ENCODE measurements around the gene ATP4A. TPM values are rescaled to one million over a fixed set of nuclear protein-coding genes. Genes with fewer than 3 reads are reported as not detected.
"Not testable (repeated sequence)": the region's sequence is repeated elsewhere in the genome, so short reads cannot be mapped to it uniquely, and the experiment has no call there.

Gene ATP4A
- not detected for polyA plus RNA-seq (ENCODE audit: insufficient read length)
- long read RNA-seq, donor 1: 0 reads
- long read RNA-seq, donor 2: 0 reads
- long read RNA-seq, donor 3: 0 reads
- long read RNA-seq, donor 4: 0 reads
- long read RNA-seq, donor 5: 0 reads
- long read RNA-seq, donor 6: 0 reads
- long read RNA-seq, donor 7: 0 reads
- long read RNA-seq, donor 8: 0 reads

DNA sequence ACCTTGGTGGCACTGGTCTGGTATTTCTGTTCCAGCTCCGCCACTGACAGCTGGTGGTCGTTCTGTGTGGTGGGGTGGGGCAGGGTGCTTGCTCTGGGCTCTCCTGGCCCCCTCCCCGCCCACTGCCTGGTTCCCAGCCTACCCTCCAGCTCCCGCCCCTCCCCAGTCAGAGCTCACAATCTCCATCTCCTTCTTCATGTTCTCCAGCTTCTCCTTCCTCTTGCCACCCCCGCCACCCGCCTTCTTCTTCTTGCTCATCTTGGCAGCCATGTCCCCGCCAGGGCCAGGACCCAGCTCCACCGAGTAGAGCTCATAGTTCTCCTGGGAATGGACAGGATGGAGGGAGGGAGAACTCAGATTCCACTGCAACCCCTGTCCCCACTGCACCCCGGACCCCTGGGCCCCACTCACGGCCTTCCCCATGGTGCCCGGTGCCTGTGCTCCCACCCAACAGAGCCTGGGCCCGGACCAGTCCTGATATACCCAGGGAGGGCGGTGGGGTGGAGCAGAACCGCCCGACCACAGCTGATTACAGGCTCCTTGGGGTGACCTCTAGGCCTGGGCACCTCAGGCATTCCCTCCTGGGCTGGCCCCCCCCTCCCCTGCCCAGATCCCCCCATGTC, at the start of gene ATP4A:
Gene ATP4A, minus strand, starts transcription at position 452 of the 623 bp plus-strand sequence. Its CDS starts 29 bp downstream, at position 423.
- DNase-seq: no peak

DNA sequence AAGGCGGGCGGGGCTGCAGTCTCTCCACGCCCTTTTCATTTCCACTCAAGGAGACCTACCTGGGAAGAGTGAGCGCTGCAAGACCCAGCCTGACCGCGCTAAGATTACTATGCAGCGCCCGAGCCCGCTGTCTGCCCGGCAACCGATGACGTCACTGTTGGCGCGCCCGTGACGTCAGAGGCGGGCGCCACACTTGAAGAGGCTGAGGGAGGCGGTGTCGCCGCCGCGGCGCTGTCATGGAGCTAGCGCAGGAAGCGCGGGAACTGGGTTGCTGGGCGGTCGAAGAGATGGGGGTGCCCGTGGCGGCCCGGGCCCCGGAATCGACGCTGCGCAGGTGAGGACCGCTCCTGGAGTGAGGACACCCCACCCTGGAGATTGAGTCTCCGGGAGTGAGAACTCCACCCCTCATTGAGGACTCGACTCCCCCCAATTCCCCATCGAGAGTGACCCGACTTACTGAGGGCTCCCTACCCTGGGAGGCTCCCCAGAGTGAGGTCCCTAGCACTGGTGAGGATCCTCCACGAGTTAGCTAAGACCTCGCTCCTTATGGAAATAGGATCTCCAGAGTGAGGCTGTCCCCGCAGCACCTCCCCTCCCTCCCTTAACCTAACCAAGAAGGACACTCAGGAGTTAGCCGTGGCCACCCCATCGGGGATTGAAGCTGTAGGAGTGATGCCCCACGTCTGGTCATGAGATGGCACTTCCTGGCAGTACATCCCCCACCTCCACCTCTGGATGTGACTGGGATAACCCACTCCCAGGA, 49.3 kb upstream of the ATP4A start, which contains the start of gene HAUS5:
Gene HAUS5, plus strand, starts transcription at position 177 of the 763 bp plus-strand sequence. Its CDS starts 60 bp downstream, at position 237.
- peak; percentile 94 for DNase-seq

DNA sequence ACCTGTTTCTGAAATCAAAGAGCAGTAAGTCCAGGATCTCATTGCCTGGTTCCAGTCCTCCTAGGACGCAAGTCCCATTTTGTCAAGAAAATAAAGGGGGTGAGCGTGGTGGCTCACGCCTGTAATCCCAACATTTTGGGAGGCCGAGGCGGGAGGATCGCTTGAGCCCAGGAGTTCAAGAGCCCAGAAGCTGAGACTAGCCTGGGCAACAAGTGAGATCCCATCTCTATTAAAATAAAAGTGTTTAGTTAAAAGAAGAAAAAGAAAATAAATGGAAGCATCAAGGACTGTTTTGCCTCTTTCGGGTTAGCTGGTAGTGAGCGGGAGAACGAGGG, 48.7 kb upstream of the ATP4A start:
- DNase-seq: no peak

DNA sequence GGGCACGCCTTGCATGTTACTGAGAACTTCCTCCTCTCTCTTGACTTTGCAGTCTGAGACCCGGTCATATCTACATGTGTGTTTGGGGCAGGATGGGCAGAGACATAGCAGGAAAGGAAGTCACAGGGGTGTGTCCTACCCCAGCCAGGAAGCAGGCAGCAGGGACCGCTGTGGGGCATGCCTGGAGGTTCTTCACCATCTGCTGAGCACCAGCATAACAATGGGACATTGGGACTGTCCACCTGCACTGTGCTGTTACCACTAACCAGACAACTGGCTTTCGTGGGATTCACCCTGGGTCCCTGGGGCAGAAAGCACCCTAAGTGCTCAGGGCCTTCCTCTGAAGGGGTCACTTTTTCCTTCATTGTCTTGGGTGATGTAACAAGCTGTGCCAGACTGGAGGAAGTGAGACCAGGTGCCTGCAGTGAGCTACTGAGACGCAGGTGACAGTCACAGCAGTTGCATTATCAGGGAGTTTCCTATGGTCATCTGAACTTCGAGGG, 46.4 kb upstream of the ATP4A start:
- no peak for DNase-seq

DNA sequence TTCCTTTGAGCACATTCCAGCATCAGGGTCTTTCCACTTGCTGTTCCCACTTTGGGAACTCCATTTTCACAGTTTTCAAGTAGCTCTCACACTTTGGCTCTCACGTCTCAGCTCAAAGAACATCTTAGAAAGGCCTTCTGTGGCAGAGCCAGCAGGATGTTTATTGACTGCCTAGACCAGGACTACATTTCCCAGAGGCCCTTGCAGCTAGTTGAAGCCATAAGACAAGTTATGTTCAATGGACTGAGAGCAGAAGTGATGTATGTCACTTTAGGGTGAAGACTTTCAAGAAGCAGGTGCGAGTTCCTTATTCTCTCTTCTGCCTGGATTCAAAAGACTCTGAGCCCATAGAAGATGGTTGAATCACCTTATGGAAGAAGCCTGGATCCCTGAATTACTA, 44.8 kb upstream of the ATP4A start:
- no peak for DNase-seq

DNA sequence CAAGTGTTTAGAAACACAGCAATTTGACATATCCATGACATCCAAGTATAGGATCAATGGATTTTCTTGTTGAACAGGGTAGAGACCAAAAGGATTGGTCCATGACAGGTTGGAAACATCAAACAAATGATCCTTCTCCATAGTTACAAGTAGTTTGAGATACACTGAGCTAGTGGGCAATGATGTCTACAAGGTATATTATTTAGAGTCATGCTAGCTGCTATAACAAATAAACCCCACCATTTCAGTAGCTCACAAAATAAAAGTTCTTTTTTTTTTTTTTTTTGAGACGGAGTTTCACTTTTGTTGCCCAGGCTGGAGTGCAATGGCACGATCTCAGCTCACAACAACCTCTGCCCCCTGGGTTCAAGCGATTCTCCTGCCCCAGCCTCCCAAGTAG, 44.2 kb upstream of the ATP4A start:
- no peak for DNase-seq

DNA sequence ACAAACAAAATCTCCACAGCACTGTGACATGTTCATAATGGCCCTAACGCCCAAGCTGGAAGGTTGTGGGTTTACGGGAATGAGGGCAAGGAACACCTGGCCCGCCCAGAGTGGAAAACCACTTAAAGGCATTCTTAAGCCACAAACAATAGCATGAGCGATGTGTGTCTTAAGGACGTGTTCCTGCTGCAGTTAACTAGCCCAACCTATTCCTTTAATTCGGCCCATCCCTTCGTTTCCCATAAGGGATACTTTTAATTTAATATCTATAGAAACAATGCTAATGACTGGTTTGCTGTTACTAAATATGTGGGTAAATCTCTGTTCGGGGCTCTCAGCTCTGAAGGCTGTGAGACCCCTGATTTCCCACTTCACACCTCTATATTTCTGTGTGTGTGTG, 43.7 kb upstream of the ATP4A start:
- DNase-seq: not testable (repeated sequence)

DNA sequence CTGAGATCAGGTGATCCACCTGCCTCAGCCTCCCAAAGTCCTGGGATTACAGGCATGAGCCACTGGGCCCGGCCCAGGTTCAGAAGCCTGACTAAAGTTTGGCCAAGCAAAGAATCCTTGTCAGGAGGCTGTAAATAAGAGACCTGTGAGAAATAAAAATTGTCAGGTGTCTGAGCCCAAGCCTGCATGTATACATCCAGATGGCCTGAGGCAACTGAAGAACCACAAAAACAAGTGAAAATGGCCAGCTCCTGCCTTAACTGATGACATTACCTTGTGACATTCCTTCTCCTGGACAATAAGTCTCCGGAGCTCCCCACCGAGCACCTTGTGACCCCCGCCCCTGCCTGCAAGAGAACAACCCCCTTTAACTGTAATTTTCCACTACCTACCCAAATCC, 41.0 kb upstream of the ATP4A start:
- DNase-seq: not testable (repeated sequence)

DNA sequence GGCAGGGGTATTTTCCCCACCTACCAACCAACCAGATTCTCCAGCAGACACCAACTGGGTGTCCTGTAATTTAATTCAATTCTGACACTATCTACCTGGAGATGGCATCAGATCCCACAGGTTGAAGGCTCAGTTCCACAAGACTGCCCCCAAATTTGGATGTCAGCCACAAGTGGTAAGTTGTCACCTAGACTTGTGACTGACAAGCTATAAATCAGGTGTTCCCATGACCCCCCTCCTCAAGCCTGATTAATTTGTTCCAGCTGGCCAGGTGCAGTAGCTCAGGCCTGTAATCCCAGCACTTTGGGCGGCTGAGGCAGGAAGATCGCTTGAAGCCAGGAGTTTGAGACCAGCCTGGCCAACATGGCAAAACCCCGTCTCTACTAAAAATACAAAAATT, 38.5 kb upstream of the ATP4A start:
- DNase-seq: no peak

DNA sequence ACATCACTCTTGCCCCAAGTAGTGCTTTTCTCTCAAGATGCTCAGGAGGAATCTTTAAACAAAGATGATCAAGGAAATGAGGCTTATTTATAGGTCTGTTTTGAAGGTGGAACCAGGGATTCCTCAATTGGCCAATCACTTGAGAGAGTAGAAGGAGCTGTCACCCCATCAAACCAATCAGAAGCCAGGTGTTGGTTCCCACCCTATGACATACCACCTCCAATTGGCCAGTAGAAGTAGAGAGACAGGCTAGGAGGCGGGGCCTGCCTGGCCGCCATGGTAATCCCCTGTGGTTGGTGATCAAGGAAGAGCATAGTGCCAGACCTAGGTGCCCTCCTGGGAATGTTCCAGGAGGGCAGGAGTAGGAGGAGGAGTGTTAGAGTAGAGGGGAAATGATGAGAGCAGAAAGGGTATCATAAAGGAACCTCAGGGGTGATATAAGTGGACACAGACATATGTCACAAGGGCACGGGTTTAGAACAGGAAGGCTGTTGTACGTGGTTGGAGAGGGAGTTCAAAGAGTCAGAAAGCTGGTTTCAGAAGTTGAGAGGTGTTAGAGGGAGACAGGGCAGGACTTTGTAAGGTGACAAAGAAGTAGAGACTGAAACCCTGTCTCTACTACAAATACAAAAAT, 33.0 kb upstream of the ATP4A start:
- DNase-seq: no peak

DNA sequence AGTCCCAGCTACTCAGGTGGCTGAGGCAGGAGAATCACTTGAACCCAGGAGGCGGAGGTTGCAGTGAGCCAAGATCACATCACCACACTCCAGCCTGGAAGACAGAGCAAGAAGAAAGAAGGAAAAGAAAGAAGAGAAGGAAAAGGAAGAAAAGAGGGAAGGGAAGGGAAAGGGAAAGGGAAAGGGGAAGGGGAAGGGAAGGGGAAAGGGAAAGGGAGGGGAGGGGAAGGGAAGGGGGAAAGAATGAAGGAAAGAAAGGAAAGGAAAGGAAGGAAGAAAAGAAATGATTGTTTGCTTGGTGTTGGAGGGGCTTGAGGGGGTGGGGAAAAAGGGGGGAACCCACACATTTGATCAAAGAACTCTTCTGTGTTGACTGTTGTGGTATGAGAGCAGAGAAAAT, 32.5 kb upstream of the ATP4A start:
- DNase-seq: no peak

DNA sequence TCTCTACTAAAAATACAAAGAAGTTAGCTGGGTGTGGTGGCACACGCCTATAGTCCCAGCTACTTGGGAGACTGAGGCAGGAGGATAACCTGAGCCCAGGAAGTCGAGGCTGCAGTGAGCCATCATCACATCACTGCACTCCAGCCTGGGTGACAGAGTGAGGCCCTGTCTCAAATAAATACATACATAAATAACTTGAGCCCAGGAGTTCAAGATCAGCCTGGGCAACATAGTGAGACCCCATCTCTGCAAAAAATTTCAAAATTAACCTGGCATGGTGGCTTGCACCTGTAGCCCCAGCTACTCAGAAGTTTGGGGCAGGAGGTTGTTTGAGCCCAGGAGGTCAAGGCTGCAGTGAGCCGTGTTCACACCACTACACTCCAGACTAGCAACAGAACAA, 31.6 kb upstream of the ATP4A start:
- DNase-seq: not testable (repeated sequence)

DNA sequence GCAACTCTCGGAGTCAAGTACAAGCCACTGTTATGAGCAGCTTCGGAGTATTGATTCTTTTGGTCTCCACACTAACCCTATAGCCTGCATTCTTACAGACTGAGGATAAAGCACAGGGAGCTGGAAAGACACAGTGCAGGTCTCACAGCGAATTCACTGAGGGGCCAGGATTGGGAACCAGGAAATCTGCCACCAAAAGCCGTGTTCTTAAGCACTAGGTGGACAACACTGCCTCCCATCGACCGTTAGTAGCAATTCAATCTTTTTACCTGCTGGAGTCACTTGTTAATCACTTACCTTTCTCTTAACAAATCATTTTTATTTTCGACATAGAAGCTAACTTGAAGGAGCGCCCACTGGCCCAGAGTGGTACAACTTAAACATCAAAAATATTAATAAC, 28.8 kb upstream of the ATP4A start:
- DNase-seq: peak; percentile 46

DNA sequence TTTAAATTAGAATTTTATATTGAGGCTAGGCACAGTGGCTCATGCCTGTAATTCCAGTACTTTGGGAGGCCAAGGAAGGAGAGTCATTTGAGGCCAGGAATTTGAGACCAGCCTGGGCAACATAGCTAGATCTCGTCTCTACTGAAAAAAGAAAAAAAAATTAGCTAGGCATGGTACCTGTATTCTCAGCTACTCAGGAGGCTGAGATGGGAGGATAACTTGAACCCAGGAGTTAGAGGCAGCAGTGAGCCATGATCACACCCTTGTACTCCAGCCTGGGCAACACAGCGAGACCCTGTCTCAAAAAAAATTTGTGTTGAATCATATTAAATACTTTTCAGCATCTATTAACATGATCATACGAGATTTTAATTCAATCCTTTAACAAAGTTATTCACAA, 27.4 kb upstream of the ATP4A start:
- DNase-seq: no peak

DNA sequence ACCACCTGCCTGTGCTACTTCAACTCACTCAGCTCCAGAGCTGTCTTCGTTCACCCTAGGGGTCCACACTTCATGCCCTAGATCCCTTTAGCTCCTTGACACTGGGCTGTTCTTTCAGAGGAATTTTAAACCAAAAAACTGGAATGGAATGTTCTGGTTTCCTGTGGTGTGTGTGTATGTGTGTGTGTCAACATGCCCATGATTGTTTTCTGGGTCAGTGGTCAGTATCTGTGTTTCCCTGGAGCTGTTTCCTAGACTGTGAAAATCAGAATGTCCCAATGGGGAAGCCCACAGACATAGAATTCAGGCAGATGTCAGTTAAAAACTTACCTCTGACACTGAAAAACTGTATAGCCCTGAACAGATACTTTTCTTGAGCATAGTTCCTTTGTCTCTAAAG, 23.9 kb upstream of the ATP4A start:
- no peak for DNase-seq

DNA sequence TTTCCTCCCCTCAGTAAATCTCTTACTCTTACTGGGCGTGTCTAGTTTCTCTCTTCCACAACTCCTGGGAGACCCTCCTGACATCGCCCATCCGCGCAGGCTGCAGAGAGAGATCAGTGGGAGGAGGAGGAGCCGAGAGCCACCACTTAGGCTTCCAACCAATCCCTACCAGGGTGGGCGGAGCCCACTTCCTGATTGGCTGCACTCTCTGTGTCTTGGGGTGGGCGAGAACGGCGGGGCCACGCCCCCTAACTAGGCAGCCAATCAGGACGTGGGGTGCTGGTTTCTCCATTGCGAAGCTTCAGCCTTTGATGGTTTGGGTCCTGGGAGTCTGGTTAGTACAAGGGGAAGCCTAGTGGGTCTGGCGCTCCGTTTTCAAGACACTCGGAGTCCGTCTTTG, 22.4 kb upstream of the ATP4A start, which contains the start of gene PMIS2:
Gene PMIS2, plus strand, starts transcription at position 326 of the 400 bp plus-strand sequence. CDS start 87 bp downstream, outside the sequence.
- no peak for DNase-seq

DNA sequence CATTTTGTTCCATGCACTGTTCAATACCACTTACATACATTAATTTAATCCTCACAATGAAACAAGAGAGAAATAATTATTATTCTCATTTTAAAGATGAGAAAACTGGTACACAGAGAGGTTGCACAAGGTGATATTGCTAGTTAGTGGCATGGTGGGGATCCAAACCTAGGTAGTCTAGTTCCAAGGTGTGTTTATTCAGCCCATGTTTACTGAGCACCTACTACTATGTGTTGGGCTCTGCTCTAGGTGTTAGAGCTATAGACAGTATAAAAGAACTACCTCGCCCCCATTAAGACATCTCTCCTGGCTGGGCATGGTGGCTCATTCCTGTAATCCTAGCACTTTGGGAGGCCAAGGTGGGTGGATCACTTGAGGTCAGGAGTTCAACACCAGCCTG, 19.3 kb upstream of the ATP4A start:
- no peak for DNase-seq

DNA sequence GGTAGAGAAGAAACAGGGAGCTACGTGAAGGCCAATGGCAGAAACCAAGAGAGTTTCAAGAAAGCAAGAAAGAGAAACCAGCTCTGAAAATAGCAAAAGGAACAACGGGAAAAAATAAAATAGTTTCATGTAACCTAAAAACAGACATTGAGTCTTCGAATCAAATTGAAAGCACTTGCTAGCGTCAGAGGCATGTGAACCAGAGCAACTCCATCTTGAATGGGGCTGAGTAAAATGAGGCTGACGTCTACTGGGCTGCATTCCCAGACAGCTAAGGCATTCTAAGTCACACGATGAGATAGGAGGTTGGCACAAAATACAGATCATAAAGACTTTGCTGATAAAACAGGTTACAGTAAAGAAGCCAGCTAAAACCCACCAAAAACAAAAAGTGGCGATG, 15.2 kb upstream of the ATP4A start:
- DNase-seq: no peak

DNA sequence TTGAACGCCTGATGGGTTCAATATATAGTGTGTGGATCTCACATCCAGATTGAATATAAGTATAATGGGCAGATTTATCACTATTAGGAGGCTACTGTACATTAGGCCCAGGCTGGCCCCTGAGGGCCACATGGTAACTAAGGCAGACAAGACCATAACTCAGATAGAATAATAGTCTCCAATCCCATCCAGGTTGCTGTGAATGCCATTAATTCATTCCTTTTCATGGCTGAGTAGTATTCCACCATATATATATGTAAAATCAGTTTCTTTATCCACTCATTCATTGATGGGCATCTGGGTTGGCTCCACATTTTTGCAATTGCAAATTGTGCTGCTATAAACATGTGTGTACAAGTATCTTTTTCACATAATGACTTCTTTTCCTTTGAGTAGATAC, 14.5 kb upstream of the ATP4A start:
- DNase-seq: no peak

DNA sequence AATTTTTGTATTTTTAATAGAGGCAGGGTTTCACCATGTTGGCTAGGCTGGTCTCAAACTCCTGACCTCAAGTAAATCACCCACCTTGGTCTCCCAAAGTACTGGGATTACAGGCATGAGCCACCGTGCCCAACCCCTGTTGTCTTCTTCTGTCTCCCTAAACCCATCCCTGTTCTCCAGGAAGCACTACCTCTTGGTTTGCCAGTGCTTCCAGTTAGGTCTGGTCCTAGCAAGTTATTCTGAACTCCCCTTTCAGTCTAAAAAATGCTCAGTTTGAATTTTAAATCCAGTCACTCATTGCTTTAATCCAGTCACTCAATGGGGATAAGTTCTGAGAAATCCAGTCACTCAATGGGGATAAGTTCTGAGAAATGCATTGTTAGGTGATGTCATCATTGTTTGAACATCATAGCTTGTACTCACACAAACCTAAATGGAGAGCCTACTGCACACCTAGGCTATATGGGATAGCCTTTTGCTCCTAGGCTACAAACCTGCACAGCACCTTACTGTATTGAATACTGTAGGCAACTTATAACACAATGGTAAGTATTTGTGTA, 8.0 kb upstream of the ATP4A start:
- no peak for DNase-seq

DNA sequence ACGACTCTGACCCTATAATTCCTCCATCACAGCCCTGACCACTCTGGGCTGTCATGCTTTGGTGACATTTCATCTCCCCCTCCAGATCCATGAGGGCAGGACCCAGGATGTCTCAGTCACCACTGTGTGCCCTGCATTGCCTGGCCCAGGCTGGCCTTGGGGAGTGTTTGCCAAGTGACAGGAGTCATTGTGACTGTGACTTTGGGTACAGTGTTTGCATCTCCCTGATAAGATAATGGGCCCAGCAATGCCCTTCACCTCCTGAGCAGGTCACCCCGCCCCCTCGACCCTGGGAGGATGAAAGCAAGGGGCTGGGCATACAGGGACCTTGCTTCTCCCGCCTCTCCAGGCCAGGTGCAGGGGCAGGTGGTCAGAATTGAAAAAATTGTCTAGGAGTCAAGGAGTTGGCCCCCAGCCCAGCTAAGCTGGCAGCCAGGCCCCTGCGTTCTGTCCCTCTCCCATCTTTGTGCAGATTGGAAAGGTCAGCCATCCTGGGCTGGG, 5.9 kb upstream of the ATP4A start:
- DNase-seq: no peak

DNA sequence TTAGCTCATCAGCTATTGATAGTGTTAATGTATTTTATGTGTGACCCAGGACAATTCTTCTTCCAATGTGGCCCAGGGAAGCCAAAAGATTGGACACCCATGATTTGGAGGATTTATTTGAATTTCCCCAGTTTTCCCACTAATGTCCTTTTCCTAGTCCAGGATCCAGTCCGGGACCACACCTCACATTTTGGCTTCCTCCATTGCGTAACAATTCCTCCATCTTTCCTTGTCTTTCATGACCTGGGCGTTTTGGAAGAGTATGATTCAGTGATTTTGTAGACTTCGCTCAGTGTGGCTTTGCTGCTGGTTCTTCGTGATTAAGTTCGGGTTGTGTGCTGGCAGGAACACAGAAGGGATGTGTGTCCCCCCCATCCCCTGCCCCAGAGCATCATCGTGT, 3.3 kb upstream of the ATP4A start:
- DNase-seq: no peak

Measured in left kidney (tissue), 8 donors.